Natural killer cell (primary cell): ENCODE measurements around the gene HOXB7. TPM values are rescaled to one million over a fixed set of nuclear protein-coding genes. Genes with fewer than 3 reads are reported as not detected.

ENCODE experiments used
- ATAC-seq, 3 donors: fragments of 150-1000 bp in 2 of 3; fragments of 200-7000 bp in 1 of 3; cut with Tn5 transposase; 1 replicate in 1 of 3; 2 replicates in 2 of 3; pipeline ENCODE4 v1.10.0; 2021; ENCODE audit warnings: mild to moderate bottlenecking in 2 of 3, moderate library complexity in 2 of 3
- DNase-seq, 2 donors: peaks; one replicate each; pipeline versions ENCODE4 v3.0.0 to v3.0.0-alpha.2; 2013 to 2021; ENCODE audit warnings: mixed read lengths in 1 of 2
- H3K27ac ChIP-seq: one replicate; pipeline ENCODE4 v1.5.1; 2013; ENCODE audit warnings: mild to moderate bottlenecking, low read length
- H3K27me3 ChIP-seq: one replicate; pipeline ENCODE4 v1.6.1; 2013; ENCODE audit warnings: low read length; ENCODE audit not compliant: control insufficient read depth, insufficient read depth
- H3K36me3 ChIP-seq: one replicate; pipeline ENCODE4 v1.6.1; 2013; ENCODE audit warnings: low read length; ENCODE audit not compliant: control insufficient read depth, insufficient read depth
- H3K4me1 ChIP-seq: one replicate; pipeline ENCODE4 v1.6.1; 2013; ENCODE audit warnings: low read length; ENCODE audit not compliant: control insufficient read depth, insufficient read depth
- H3K4me3 ChIP-seq: one replicate; pipeline ENCODE4 v1.5.1; 2013; ENCODE audit warnings: low read length
- H3K9me3 ChIP-seq: one replicate; pipeline ENCODE4 v1.6.1; 2013; ENCODE audit warnings: low read length; ENCODE audit not compliant: control insufficient read depth, insufficient read depth
- H3K27ac Mint-ChIP-seq, 2 donors: one replicate each; pipeline ENCODE4 v1.8.0; 2022; ENCODE audit warnings: mild to moderate bottlenecking in 2 of 2, mixed read lengths in 2 of 2, moderate library complexity in 1 of 2
- H3K27me3 Mint-ChIP-seq, 2 donors: one replicate each; pipeline ENCODE4 v1.8.0; 2022; ENCODE audit warnings: low read depth in 2 of 2, mixed read lengths in 2 of 2
- H3K36me3 Mint-ChIP-seq: one replicate; pipeline ENCODE4 v1.8.0; 2022; ENCODE audit warnings: mixed read lengths
- H3K4me1 Mint-ChIP-seq, 2 donors: one replicate each; pipeline ENCODE4 v1.8.0; 2022; ENCODE audit warnings: mixed read lengths in 2 of 2
- H3K4me3 Mint-ChIP-seq: one replicate; pipeline ENCODE4 v1.8.0; 2022; ENCODE audit warnings: mild to moderate bottlenecking, moderate library complexity, mixed read lengths
- H3K9me3 Mint-ChIP-seq, 2 donors: one replicate each; pipeline ENCODE4 v1.8.0; 2022; ENCODE audit warnings: mixed read lengths in 2 of 2
- WGBS: methylation state at CpG from one replicate; pipeline ENCODE4 v1.1.7; 2013; ENCODE audit warnings: missing lambda C conversion rate; ENCODE audit not compliant: insufficient coverage; 5-methylcytosine and 5-hydroxymethylcytosine counted together
- intact Hi-C: fragments of 100-400 bp; cut with micrococcal nuclease; formaldehyde crosslinking; loops from one replicate; pipeline ENCODE4 v1.14.2; 2022
- total RNA-seq, 4 donors: library from RNA; stranded (reverse); fragments of 120-200 nt in 1 of 4; gene quantifications; one replicate each; pipeline versions ENCODE4 v1.2.3 to v1.2.4, GENCODE V29; 2013 to 2022
- TF ChIP-seq, protein P1 (sequence below): fragments of 200-600 bp; IDR thresholded peaks from one replicate; pipeline ENCODE4 v1.8.0; 2022; ENCODE audit warnings: antibody characterized with exemption

HOXB7 gene
- total RNA-seq, 3 donors from 2014 or later (not counting 1 experiment from before 2014, with no cell fraction given), result 0.45 to 1.4 (median 0.97) TPM

DNA sequence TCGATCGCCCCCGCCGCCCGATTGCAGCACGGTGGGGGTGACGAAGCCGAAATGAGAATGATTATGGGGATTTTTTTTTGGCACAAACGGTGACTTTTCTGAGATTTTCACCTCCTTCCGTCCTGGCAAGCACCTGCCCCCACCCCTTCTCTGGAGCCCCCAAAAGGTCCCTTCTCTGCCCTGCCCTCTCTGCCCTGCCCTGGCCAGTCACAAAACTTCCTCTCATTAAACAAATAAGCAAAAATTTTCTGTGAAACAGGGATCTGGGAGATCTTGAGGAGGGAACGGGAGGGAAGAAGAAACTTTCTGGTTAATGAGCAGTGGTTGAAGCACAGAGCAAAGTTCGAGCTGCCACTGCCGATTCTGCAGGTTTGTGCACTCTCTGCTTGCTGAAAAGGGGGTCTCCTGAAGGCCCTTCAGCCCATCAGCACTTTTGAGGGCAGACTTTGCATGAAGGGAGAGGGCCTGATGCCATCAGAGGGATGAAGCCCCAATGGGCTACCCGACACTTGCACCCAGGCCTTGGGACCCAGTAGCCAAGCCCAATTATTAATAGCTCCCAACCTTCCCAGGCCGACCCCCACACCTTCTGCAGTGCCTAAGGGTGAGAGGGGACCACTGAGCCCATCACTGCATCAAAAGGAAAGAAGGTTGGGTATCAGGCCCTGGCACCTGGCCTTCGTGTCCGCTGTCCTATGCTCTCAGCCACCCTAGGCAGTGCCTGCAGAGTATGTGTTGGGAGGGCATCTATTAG lies 5.3 kb upstream of the HOXB7 start:
- H3K4me3 Mint-ChIP-seq, result no peak overlapping the region
- peak overlapping the region in 1 of 2 donors; percentile 43 for H3K27ac Mint-ChIP-seq
- 58% methylated on average over 17 of the region's 17 CpGs for WGBS
- TF ChIP-seq, protein P1, sequence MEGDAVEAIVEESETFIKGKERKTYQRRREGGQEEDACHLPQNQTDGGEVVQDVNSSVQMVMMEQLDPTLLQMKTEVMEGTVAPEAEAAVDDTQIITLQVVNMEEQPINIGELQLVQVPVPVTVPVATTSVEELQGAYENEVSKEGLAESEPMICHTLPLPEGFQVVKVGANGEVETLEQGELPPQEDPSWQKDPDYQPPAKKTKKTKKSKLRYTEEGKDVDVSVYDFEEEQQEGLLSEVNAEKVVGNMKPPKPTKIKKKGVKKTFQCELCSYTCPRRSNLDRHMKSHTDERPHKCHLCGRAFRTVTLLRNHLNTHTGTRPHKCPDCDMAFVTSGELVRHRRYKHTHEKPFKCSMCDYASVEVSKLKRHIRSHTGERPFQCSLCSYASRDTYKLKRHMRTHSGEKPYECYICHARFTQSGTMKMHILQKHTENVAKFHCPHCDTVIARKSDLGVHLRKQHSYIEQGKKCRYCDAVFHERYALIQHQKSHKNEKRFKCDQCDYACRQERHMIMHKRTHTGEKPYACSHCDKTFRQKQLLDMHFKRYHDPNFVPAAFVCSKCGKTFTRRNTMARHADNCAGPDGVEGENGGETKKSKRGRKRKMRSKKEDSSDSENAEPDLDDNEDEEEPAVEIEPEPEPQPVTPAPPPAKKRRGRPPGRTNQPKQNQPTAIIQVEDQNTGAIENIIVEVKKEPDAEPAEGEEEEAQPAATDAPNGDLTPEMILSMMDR, result no peak
- no peaks in the 10 kb centered on the region for H3K36me3 ChIP-seq
- H3K27me3 Mint-ChIP-seq, result peaks cover 70 to 73% of the 10 kb centered on the region in 2 donors
- H3K4me1 ChIP-seq, result peaks cover 55% of the 10 kb centered on the region
- ATAC-seq, result no peak
- H3K27me3 ChIP-seq, result peaks cover 78% of the 10 kb centered on the region
- peaks cover 50 to 63% of the 10 kb centered on the region in 2 donors for H3K4me1 Mint-ChIP-seq
- H3K4me3 ChIP-seq, result no peak overlapping the region
- H3K9me3 ChIP-seq, result no peaks in the 10 kb centered on the region
- intact Hi-C loops, result loop anchor here (5.0 to 10.0 kb wide), 2 partner anchors 139 to 464 kb away; no protein-coding TSS in a partner anchor
- no peak overlapping the region for H3K27ac ChIP-seq
- peaks cover 7% of the 10 kb centered on the region for H3K36me3 Mint-ChIP-seq
- DNase-seq, result no peak
- H3K9me3 Mint-ChIP-seq, result no peaks in the 10 kb centered on the region

DNA sequence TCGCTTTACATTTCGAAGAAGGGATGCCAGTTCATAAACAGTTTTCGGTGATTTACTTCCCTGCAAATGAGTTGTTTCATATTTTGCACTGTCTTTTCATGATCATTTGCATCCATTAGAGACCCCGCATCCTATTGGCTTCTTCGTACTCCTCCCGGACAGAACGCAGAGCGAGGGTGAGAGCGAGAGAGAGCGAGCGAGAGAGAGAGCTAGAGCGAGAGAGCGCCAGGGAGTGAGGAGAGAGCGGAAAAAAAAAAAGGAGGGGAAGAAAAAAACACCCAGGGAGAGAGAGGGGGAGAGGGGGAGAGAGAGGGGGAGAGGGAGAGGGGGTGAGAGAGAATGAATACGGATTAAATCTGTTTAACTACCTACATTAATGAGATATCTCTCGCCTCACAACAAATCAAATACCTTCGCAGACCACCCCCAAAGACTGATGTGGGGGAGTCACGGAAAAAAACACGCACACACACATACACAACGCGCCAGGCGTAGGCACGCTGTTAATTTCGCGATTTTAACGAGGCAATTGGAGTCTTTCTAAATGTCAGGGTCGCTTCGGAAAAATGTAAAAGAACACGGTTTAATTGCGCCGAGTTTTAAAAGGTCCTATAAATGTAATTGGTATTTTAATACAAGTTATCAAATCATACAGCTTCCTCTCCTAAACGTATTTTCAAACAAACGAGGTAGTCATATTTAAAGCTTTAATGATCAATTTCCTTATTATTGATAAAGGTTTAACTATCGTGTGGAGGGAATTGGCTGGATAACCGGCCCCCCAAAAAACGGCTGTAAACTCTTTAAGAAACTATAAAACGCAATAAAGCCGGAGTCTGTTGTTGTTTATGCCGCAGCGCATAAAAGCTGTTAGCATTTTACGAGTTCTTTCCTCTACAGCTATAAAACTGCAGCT lies 4.5 kb upstream of the HOXB7 start, which contains the start of gene HOXB8:
HOXB8 (minus strand) TSS at position 246 of the 916 bp plus-strand sequence. CDS start 588 bp downstream, outside the sequence.
- H3K27me3 Mint-ChIP-seq, result peaks cover 65 to 67% of the 10 kb centered on the region in 2 donors
- no peaks in the 10 kb centered on the region for H3K9me3 Mint-ChIP-seq
- no peak within 1 kb of the TSS for H3K4me3 ChIP-seq
- no peaks in the 10 kb centered on the region for H3K9me3 ChIP-seq
- peaks cover 62% of the 10 kb centered on the region for H3K4me1 ChIP-seq
- 26% methylated on average over 29 of the region's 41 CpGs for WGBS
- peak within 1 kb of the TSS; percentile 4 to 78 for H3K27ac Mint-ChIP-seq
- ATAC-seq, result no peak
- H3K27ac ChIP-seq, result no peak within 1 kb of the TSS
- no peaks in the 10 kb centered on the region for H3K36me3 ChIP-seq
- peaks cover 73% of the 10 kb centered on the region for H3K27me3 ChIP-seq
- H3K4me3 Mint-ChIP-seq, result peak within 1 kb of the TSS; percentile 56
- peaks cover 57 to 69% of the 10 kb centered on the region in 2 donors for H3K4me1 Mint-ChIP-seq
- H3K36me3 Mint-ChIP-seq, result peaks cover 7% of the 10 kb centered on the region
- DNase-seq, result no peak
- TF ChIP-seq, protein P1, result no peak
- intact Hi-C loops, result loop anchor here (5.0 to 10.0 kb wide), 2 partner anchors 139 to 463 kb away; no protein-coding TSS in a partner anchor

DNA sequence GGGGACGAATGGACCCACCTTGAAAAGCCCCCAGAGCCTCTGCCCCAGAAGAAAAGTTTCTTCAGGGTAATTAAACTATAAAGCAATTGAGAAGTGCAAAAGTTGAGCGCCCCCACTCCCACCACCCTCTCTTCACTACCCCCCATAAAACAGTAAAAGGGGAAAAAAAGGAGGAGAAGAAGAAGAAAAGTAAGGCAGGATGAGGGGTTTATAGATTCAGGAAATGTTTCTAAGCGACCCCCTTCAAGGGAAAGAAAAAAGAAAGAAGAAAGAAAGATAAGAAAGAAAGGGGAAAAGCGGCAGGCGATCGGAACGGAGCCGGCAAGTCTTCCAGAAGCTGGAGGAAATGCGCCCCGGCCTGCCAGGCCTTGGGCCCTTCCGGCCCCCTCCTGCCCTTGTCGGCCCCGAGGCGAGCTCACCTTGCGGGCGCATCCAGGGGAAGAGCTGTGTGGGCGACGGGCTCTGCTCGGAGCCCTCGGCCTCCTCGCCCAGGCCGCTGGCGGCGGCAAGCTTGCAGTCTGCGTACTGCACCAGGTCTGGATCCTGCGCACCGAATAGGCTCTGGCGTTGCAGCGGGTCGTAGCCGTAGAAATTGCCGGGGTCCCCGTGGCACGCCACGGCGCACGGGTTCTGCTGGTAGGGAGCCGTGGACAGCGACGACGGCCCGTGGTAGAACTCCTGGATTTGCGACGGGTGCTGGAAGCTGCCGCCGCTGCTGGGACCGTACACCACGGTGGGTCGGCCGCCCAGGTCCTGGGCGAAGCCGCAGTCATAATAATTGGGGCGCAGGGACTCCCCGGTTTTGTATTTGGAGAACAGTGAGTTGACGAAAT lies 3.3 kb upstream of the HOXB7 start:
- H3K4me3 Mint-ChIP-seq, result peak overlapping the region; percentile 87
- H3K27ac Mint-ChIP-seq, result peak overlapping the region; percentile 54 to 78
- no peaks in the 10 kb centered on the region for H3K9me3 Mint-ChIP-seq
- H3K36me3 Mint-ChIP-seq, result peaks cover 7% of the 10 kb centered on the region
- H3K36me3 ChIP-seq, result no peaks in the 10 kb centered on the region
- no peaks in the 10 kb centered on the region for H3K9me3 ChIP-seq
- H3K4me3 ChIP-seq, result no peak overlapping the region
- peaks cover 68% of the 10 kb centered on the region for H3K4me1 ChIP-seq
- intact Hi-C loops, result loop anchor here (2.0 to 10.0 kb wide), 3 partner anchors 17 to 141 kb away; partner anchors contain the start of genes PRAC1 and PRAC2
- H3K27ac ChIP-seq, result no peak overlapping the region
- DNase-seq (peak in 1 of 2 donors; percentile 68), ATAC-seq (peak in 1 of 3 donors; percentile 7)
- TF ChIP-seq, protein P1, result no peak
- WGBS, result 2% methylated on average over 54 of the region's 55 CpGs
- peaks cover 57 to 63% of the 10 kb centered on the region in 2 donors for H3K4me1 Mint-ChIP-seq
- H3K27me3 ChIP-seq, result peaks cover 74% of the 10 kb centered on the region
- peaks cover 56 to 57% of the 10 kb centered on the region in 2 donors for H3K27me3 Mint-ChIP-seq
